ENCODE measurements around the gene PHF1. TPM values are rescaled to one million over a fixed set of nuclear protein-coding genes. Genes with fewer than 3 reads are reported as not detected.
A peak's percentile ranks its signal among the peaks of the same experiment; 100 is the strongest.

Gene PHF1
- total and polyA plus RNA-seq, 2 of the 13 experiments (the other 11 are each of a cell fraction or from before 2014, with no cell fraction given) = 25.4 to 61.9 TPM

DNA sequence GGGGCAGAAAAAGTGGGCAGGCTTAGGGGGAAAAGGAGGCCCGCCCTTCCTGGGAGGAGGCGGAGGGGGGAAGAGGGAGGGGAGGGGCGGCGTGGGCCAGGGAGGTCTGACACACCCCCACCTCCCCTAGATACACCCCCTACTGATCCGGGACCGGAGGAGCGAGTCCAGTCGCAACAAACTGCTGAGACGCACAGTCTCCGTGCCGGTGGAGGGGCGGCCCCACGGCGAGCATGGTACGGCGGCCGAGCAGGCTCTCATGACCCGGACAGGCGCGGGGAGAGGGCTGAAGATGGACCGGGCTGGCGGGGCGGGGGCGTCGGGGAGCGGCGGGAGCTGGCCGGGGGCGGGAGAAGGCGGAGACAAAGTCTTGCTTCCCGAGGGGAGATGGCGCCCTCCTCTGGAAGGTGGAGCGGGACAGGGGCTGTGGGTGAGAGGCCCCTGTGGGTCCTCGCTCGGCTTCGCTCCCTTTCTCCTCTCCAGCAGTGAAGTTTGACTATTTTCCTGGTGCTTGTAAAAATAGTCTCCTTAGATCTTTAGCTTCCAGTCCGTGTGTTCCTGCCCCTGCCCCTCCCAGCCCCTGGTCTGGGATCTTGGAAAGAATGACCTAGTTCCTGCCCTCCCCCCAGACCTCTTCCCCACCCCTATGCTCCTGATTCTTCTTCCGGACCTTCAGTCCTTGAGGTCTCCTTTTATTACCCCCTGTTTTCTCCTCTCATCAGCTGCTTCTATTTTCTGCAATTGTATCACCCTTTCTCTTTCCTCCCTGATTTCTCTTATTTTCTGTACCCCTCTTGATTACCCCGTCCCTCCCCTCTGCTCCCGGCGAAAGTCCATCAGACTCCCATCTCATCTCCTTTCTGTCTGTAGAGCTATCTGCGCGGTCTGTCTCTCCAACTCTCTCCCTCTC is 15.1 kb downstream of the PHF1 start (continued):
- no peak for TF ChIP-seq ZHX1 (CRISPR knock-in tag; IDR thresholded peaks at IDR 0.05; ENCODE audit: low read depth)
- TF ChIP-seq SRSF1 (optimal IDR thresholded peaks at IDR 0.05; ENCODE audit: low read depth, low read length) = peak; percentile 69
- TF ChIP-seq ISX (CRISPR knock-in tag; conservative IDR thresholded peaks at IDR 0.05) = no peak
- no peak for TF ChIP-seq PTBP1 (IDR thresholded peaks at IDR 0.05; ENCODE audit: low read depth, low read length, poor library complexity, severe bottlenecking)
- no peak for TF ChIP-seq ADNP (CRISPR knock-in tag; IDR thresholded peaks at IDR 0.05)
- no peak for TF ChIP-seq ZNF20 (CRISPR knock-in tag; IDR thresholded peaks at IDR 0.05)
- peak; percentile 32 for TF ChIP-seq TSC22D2 (CRISPR knock-in tag; IDR thresholded peaks at IDR 0.05; ENCODE audit: borderline replicate concordance)
- TF ChIP-seq SAP130 (CRISPR knock-in tag; IDR thresholded peaks at IDR 0.05; ENCODE audit: low read depth) = peak; percentile 85
- TF ChIP-seq, protein P1, sequence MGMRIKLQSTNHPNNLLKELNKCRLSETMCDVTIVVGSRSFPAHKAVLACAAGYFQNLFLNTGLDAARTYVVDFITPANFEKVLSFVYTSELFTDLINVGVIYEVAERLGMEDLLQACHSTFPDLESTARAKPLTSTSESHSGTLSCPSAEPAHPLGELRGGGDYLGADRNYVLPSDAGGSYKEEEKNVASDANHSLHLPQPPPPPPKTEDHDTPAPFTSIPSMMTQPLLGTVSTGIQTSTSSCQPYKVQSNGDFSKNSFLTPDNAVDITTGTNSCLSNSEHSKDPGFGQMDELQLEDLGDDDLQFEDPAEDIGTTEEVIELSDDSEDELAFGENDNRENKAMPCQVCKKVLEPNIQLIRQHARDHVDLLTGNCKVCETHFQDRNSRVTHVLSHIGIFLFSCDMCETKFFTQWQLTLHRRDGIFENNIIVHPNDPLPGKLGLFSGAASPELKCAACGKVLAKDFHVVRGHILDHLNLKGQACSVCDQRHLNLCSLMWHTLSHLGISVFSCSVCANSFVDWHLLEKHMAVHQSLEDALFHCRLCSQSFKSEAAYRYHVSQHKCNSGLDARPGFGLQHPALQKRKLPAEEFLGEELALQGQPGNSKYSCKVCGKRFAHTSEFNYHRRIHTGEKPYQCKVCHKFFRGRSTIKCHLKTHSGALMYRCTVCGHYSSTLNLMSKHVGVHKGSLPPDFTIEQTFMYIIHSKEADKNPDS (CRISPR knock-in tag; IDR thresholded peaks at IDR 0.05) = 0 out of 2 replicates have a peak, but pooled peaks have one; percentile 31
- peak; percentile 47; the same call in 1 of the 2 replicates for TF ChIP-seq ARNTL (CRISPR knock-in tag; IDR thresholded peaks at IDR 0.05)
- peak; percentile 57 for TF ChIP-seq YY1 (IDR thresholded peaks at IDR 0.05; ENCODE audit: insufficient read depth, insufficient replicate concordance, low read depth, low read length)
- no peak for TF ChIP-seq KDM1A (CRISPR knock-in tag; IDR thresholded peaks at IDR 0.05)
- peak; percentile 12; the same call in 1 of the 2 replicates for TF ChIP-seq ZBTB33 (CRISPR knock-in tag; IDR thresholded peaks at IDR 0.05)
- TF ChIP-seq RNF2 (conservative IDR thresholded peaks at IDR 0.05; ENCODE audit: low read depth) = no peak
- peak; percentile 69; the same call in 1 of the 2 replicates for TF ChIP-seq SIN3A (IDR thresholded peaks at IDR 0.05; ENCODE audit: borderline replicate concordance, low read depth, low read length)
- TF ChIP-seq ZNF747 (CRISPR knock-in tag; IDR thresholded peaks at IDR 0.05; ENCODE audit: borderline replicate concordance) = peak; percentile 47; the same call in 1 of the 2 replicates
- TF ChIP-seq PCBP1 (IDR thresholded peaks at IDR 0.05; ENCODE audit: borderline replicate concordance, low read depth, low read length) = 0 out of 2 replicates have a peak, but pooled peaks have one; percentile 60
- TF ChIP-seq ZNF563 (CRISPR knock-in tag; IDR thresholded peaks at IDR 0.05) = no peak; the same call in 1 of the 2 replicates
- TF ChIP-seq CBX2 (IDR thresholded peaks at IDR 0.05; ENCODE audit: low read depth, low read length) = no peak
- TF ChIP-seq CBX2 (CRISPR knock-in tag; IDR thresholded peaks at IDR 0.05; ENCODE audit: low read depth) = no peak
- TF ChIP-seq, protein P2, sequence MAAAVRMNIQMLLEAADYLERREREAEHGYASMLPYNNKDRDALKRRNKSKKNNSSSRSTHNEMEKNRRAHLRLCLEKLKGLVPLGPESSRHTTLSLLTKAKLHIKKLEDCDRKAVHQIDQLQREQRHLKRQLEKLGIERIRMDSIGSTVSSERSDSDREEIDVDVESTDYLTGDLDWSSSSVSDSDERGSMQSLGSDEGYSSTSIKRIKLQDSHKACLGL (CRISPR knock-in tag; IDR thresholded peaks at IDR 0.05) = no peak
- 0 out of 2 replicates have a peak, but pooled peaks have one; percentile 36 for TF ChIP-seq SP2 (CRISPR knock-in tag; IDR thresholded peaks at IDR 0.05)
- TF ChIP-seq MIXL1 (CRISPR knock-in tag; IDR thresholded peaks at IDR 0.05) = no peak
